ENCODE data around the gene SLF2.

- TF ChIP-seq CTCF (IDR thresholded peaks at IDR 0.05) (no peak), POLR2AphosphoS5 (IDR thresholded peaks at IDR 0.05) (no peak), EP300 (IDR thresholded peaks at IDR 0.05) (no peak)
Observed at GRCh38 chr10:100866010-100866409, 46.8 kb upstream of the SLF2 start.

All from stomach (tissue), 4 donors.